Renal cortex interstitium (tissue), 11 donors: ENCODE results near the gene TMCO4. TPM values are rescaled to one million over a fixed set of nuclear protein-coding genes. Genes with fewer than 3 reads are reported as not detected.

Source experiments
- DNase-seq, 11 donors: peaks; one replicate each; pipeline ENCODE4 v3.0.0-alpha.2; 2013; ENCODE audit warnings: low read depth in 9 of 11, low spot score in 4 of 11; ENCODE audit errors: extremely low read depth in 1 of 11
- polyA plus RNA-seq, 3 donors: library from polyadenylated mRNA; unstranded; fragments of 120-200 nt; gene quantifications; one replicate each; pipeline ENCODE4 v1.2.1, GENCODE V29; 2013; ENCODE audit not compliant: insufficient read length in 3 of 3

The TMCO4 gene
- polyA plus RNA-seq, 3 donors: 13.9 to 20.7 (median 18.0) TPM

DNA sequence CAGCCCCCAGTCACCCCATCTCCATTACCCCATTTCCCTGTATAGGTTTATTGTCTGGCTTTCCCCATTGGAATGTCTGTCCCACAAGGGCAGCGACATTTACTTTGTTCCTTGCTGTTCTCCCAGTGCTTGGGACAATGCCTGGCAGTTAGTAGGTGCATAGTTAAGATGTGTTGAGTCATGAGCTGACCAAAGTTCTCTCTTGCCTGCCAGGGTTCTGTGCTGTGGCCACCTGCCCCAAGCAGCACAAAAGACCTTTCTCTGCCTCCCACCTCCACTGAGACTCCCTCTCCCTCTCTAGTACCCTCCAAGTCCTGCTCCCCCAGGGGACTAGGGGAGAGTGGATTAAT, 40.0 kb downstream of the TMCO4 start:
- DNase-seq: no peak

DNA sequence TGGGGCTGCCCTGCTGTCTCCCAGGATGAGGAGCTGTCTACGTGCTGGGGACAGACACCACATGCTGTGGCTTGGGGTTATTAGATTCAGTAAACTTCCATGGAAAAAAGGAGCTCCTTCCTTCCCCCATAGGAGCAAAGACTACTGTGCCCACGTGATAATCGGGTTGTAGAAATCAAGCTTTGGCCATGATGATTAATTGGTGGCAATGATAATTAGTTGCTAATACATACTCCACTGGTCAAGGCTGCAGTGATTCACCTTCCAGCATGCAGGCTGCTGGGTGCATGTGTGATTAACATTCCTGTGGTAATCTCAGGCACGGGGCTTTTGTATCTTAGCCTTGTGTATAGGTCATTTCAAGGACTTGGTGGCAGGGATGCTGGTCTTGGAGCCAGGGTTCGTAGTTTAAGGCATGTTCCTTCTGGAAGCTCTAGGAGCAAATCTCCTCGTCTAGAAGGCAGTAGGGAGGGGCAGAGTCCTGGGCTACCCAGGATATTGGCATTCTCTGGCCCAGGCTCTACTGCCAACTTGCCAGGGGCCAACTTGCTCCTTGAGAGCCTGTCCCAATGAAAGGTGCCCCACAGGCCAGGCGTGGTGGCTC, 41.4 kb downstream of the TMCO4 start:
- no peak for DNase-seq

GRCh38 chr1:19757641-19758040, 42.1 kb downstream of the TMCO4 start:
- DNase-seq: no peak

GRCh38 chr1:19756480-19756879, 43.2 kb downstream of the TMCO4 start:
- DNase-seq: no peak

DNA sequence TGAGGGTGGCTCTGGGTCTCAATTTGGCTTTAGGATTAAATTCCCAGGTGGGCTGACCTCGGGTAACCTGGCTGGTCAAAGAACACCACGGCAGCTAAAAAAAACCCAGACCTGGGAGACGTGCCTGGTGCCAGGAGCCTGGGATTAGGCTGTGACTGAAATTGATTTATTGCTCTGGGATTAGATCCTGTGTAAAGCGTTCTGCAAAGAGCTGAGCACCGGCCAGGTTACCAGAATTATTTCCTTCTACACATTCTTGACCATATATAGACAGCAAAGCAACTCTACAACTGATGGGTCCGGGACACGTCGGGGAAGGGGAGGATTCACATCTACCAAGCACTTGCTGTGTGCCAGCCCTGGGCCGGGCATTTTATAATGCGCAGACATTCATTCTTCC, 45.2 kb downstream of the TMCO4 start:
- DNase-seq: no peak

DNA sequence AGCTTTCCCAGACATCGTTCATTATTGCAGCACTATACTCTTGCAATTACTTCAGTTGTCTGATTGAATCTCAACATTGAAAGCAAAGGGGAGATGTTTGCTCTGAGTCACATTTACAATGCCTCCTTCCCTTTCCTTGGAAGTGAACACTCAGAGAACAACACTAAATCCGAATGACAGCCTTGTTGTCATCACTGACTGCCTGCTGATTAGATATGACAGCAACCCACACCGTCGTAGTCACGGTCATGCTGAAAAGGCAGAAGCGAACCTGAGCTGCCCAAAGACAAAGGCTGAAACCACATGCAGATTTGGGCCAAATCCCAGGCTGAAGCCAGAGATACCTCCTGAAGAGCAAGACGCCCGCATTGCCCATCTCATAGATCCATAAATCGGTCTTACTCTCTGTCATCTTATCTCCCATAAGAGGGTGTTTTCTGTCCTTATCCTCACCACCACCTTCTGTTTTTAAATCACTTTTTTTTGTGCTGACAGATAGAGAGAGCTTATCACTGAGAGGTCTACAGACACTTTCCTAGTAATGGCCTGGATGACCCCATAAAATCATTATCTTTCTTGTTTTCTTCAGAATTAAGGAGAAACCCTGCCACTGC, 47.5 kb downstream of the TMCO4 start:
- DNase-seq: no peak

DNA sequence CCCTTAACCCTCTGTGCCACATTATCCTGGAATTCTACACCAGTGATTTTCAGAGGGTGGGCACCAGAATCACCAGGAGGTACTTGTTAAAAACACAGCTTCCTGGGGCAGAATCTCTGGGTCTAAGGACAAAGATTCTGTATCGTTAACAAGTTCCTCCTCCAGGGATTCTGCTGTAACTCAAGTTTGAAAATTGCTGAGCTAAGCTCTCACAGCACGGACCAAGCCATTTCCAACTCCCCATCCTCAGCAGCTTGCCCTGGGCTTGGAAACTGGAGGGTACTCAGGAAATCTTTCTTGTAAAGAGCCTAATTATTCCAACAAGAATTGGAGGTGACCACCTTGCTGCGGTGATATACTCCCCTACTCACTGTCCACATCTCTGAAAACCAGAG, 48.8 kb downstream of the TMCO4 start:
- no peak for DNase-seq

DNA sequence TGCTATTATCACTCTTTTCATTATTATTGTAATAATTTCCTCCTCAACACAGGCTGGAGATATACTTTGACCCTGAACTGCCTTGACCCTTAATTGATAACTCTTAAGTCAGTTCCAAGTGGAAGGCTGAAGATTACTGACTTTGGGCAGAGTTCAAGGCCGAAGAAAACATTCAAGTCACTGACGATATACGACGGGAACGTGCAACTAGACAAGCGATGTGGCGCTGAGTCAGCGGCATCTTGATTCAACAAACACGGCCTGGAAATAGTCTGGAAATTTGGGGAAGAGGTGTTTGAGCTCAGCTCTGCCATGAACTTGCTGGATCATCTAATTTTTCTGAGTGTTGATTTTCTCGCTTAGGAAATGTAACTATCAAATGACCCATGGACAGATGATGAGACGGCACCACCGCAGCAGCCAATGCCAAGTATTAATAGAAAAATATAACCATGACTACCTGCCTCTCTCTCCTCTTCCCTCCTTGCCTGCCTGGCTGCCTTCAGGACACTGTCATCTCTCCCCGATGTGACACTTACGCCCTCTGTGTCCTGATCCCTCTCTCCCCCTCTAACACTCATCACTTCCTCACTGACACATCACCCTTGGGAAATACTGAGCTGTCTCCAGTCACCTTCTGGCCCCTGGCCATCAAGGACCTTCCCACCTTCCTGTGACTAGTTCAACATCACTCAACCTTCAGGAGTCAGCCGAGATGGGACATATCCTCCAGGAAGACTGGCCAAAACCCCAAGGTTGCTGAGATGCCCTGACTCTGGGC, 49.4 kb downstream of the TMCO4 start:
- no peak for DNase-seq

- DNase-seq: no peak
Measured at GRCh38 chr1:19749685-19750084, 50.0 kb downstream of the TMCO4 start.

GRCh38 chr1:19747761-19748160, 52.0 kb downstream of the TMCO4 start:
- DNase-seq: no peak

DNA sequence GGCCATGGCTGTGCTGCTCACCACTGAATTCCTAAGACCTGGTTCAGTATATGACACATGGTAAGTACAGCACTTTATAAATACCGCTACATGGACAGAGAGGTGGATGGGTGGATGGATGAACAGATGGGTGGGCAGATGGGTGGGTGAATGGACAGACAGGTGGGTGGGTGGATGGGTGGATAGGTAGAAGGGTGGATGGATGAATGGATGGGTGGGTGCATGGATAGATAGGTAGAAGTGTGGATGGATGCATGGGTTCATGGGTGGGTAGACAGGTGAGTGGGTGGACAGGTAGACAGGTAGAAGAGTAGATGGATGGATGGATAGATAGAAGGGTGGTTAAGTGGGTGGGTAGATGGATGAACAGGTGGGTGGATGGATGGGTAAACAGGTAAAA, 54.8 kb downstream of the TMCO4 start:
- no peak for DNase-seq

GRCh38 chr1:19744335-19744743, 55.4 kb downstream of the TMCO4 start:
- no peak for DNase-seq

DNA sequence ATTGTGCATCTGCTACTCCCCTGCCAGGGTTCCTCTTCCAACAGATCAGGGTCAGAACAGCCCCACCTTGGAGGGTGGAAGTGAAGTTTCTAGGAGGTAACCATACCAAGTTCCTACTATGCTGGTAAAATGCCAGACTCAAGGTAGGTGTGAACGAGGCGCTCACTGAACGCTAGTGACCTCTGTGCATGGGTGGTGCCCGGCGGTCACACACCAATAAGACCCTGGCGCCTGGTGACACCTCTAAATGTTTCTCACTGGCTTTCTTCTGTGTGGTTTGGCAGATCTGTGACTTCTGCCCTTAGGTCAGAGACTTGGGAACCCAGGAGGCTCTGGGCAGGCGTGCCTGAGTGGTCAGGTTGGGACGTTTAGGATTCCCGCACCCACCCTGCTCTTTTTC, 55.9 kb downstream of the TMCO4 start:
- no peak for DNase-seq

DNA sequence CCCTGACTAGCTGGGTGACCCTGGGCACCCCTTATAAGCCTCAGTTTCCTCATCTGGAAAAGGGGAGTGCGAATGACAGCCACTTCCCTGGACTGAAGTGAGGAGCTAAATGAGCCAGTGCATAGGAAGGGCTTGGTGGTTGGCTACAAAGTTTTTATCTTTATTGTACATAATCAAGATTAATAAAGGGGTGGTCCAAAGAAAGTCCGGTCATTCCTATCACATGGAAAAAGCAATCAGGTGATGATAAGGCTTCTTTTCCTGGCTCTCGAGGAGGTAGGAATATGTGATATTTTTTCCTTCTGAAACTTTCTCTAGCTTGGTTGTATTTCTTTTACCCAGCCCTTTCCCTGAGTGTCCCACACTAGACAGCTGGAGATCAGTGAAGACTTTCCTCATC, 56.5 kb downstream of the TMCO4 start:
- DNase-seq: no peak

- no peak for DNase-seq
Measured at GRCh38 chr1:19739628-19740027, 60.1 kb downstream of the TMCO4 start.

GRCh38 chr1:19738669-19739068, 61.0 kb downstream of the TMCO4 start:
- no peak for DNase-seq

- DNase-seq: no peak
Measured at GRCh38 chr1:19738076-19738475, 61.6 kb downstream of the TMCO4 start.

DNA sequence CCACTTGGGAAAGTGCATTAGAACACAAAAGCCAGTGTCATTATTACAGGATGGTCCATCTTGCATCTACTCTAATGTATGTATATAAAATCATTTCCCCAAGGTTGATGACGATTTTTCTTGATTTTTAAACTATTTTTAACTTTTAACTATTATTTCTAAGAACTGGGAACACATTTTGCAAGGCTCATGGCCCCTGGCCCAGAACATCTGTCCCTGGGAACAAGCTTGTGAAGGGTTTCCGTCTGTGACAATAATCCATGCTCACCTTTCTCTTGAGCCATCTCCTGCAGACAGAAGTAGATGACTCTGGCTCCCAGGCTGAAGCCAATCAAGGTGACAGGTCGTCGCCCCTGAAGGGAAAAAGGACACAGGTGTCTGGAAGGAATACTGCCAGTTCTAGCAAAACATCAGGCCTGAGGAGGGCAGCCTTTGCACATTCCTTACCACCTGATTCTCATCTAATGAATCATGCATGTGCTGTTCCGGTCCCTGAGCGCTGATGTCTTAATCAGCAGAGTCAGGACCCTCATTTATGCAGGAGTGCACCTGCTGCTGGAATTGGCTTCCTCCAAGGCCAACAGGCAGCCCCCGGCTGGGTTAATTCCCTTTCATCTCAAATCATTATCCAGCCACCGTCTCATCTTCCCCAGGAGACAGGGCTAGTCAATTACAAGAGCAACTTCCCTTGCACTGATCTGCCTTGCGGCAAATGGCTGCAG, 62.5 kb downstream of the TMCO4 start:
- DNase-seq: peak in 8 of 11 donors; percentile 26 to 60 (median 44)

- no peak for DNase-seq
Measured at GRCh38 chr1:19735440-19736127, 64.1 kb downstream of the TMCO4 start.
